ENCODE measurements around the gene TXNDC2.

- no peak for TF ChIP-seq EZH2 (IDR thresholded peaks at IDR 0.05; ENCODE audit: low read length, missing control alignments)
- no peak for TF ChIP-seq CTCF (conservative IDR thresholded peaks at IDR 0.05 in 1 of 2, IDR thresholded peaks at IDR 0.05 in 1 of 2; ENCODE audit: low read depth in 1 of 2, low read length in 2 of 2)
Measured at GRCh38 chr18:9878095-9878494, 7.7 kb upstream of the TXNDC2 start.
